Measurements from ENCODE around the gene AMMECR1.
"Not testable (repeated sequence)": the region's sequence is repeated elsewhere in the genome, so short reads cannot be mapped to it uniquely, and the experiment has no call there.

AMMECR1 gene

GRCh38 chrX:110251526-110251925 is 66.4 kb downstream of the AMMECR1 start:
- no peak overlapping the region for H3K4me3 ChIP-seq (ENCODE audit: low read length)
- no peak for TF ChIP-seq CTCF (conservative IDR thresholded peaks at IDR 0.05; ENCODE audit: low read depth, low read length)

GRCh38 chrX:110250847-110251246 is 67.0 kb downstream of the AMMECR1 start:
- no peak overlapping the region for H3K4me3 ChIP-seq (ENCODE audit: low read length)
- no peak for DNase-seq (ENCODE audit: low read depth)
- no peak for TF ChIP-seq CTCF (conservative IDR thresholded peaks at IDR 0.05; ENCODE audit: low read depth, low read length)

More at GRCh38 chrX:110251526-110251925, 66.4 kb downstream of the AMMECR1 start:
- DNase-seq (ENCODE audit: low read depth), result no peak

GRCh38 chrX:110248578-110248977 is 69.3 kb downstream of the AMMECR1 start:
- H3K4me3 ChIP-seq (ENCODE audit: low read length), result no peak overlapping the region
- no peak for DNase-seq (ENCODE audit: low read depth)

GRCh38 chrX:110245011-110245410 is 72.9 kb downstream of the AMMECR1 start:
- no peak for TF ChIP-seq CTCF (conservative IDR thresholded peaks at IDR 0.05; ENCODE audit: low read depth, low read length)
- H3K4me3 ChIP-seq (ENCODE audit: low read length), result no peak overlapping the region
- DNase-seq (ENCODE audit: low read depth), result no peak

More at GRCh38 chrX:110248578-110248977, 69.3 kb downstream of the AMMECR1 start:
- TF ChIP-seq CTCF (conservative IDR thresholded peaks at IDR 0.05; ENCODE audit: low read depth, low read length), result no peak

- DNase-seq (ENCODE audit: low read depth), result no peak
- H3K4me3 ChIP-seq (ENCODE audit: low read length), result no peak overlapping the region
- TF ChIP-seq CTCF (conservative IDR thresholded peaks at IDR 0.05; ENCODE audit: low read depth, low read length), result no peak
These were observed 75.5 kb downstream of the AMMECR1 start for GRCh38 chrX:110242371-110242770.

GRCh38 chrX:110241816-110242215 is 76.1 kb downstream of the AMMECR1 start:
- H3K4me3 ChIP-seq (ENCODE audit: low read length), result no peak overlapping the region
- peak; percentile 14 for DNase-seq (ENCODE audit: low read depth)
- TF ChIP-seq CTCF (conservative IDR thresholded peaks at IDR 0.05; ENCODE audit: low read depth, low read length), result no peak

GRCh38 chrX:110238259-110238658 is 79.6 kb downstream of the AMMECR1 start:
- DNase-seq (ENCODE audit: low read depth), result not testable (repeated sequence)

GRCh38 chrX:110231485-110231884 is 86.4 kb downstream of the AMMECR1 start:
- DNase-seq (ENCODE audit: low read depth), result not testable (repeated sequence)

More at GRCh38 chrX:110238259-110238658, 79.6 kb downstream of the AMMECR1 start:
- not testable (repeated sequence) for H3K4me3 ChIP-seq (ENCODE audit: low read length)

GRCh38 chrX:110229497-110230111 is 88.3 kb downstream of the AMMECR1 start:
- DNase-seq (ENCODE audit: low read depth), result not testable (repeated sequence)

More at GRCh38 chrX:110231485-110231884, 86.4 kb downstream of the AMMECR1 start:
- H3K4me3 ChIP-seq (ENCODE audit: low read length), result not testable (repeated sequence)

More at GRCh38 chrX:110229497-110230111, 88.3 kb downstream of the AMMECR1 start:
- not testable (repeated sequence) for H3K4me3 ChIP-seq (ENCODE audit: low read length)

Measured in retinal pigment epithelial cell (primary cell).